ENCODE data around the gene ACTG1. TPM values are rescaled to one million over a fixed set of nuclear protein-coding genes. Genes with fewer than 3 reads are reported as not detected.
A peak's percentile ranks its signal among the peaks of the same experiment; 100 is the strongest.

ACTG1 gene
- total and polyA plus RNA-seq, 9 of the 15 experiments (the other 6 are each of a cell fraction or from before 2014, with no cell fraction given), result 224 to 1,775 (median 568) TPM

- peak; percentile 77; the same call in 1 of the 2 replicates for TF ChIP-seq MAX (CRISPR knock-in tag; IDR thresholded peaks at IDR 0.05)
- no peak for TF ChIP-seq THRB (CRISPR knock-in tag; conservative IDR thresholded peaks at IDR 0.05)
- no peak for TF ChIP-seq ID3 (CRISPR knock-in tag; IDR thresholded peaks at IDR 0.05)
- TF ChIP-seq ID3 (tag; IDR thresholded peaks at IDR 0.05), result no peak
- no peak for TF ChIP-seq HMG20B (CRISPR knock-in tag; IDR thresholded peaks at IDR 0.05)
- no peak for TF ChIP-seq ZFP1 (CRISPR knock-in tag; IDR thresholded peaks at IDR 0.05)
- TF ChIP-seq ZBTB43 (CRISPR knock-in tag; IDR thresholded peaks at IDR 0.05), result peak; percentile 77; the same call in 1 of the 2 replicates
- 0 out of 2 replicates have a peak, but pooled peaks have one; percentile 3 for TF ChIP-seq CREM (IDR thresholded peaks at IDR 0.05; ENCODE audit: low read depth)
- TF ChIP-seq TRIM28 (IDR thresholded peaks at IDR 0.05), result no peak
- no peak for TF ChIP-seq NCOA1 (IDR thresholded peaks at IDR 0.05; ENCODE audit: low read depth)
- TF ChIP-seq ZNF395 (CRISPR knock-in tag; IDR thresholded peaks at IDR 0.05), result peak; percentile 54; the same call in 1 of the 2 replicates
- TF ChIP-seq MTF1 (CRISPR knock-in tag; IDR thresholded peaks at IDR 0.05; ENCODE audit: borderline replicate concordance), result no peak
- TF ChIP-seq ZNF280B (CRISPR knock-in tag; IDR thresholded peaks at IDR 0.05), result no peak
- 0 out of 2 replicates have a peak, but pooled peaks have one; percentile 10 for TF ChIP-seq JUN (IDR thresholded peaks at IDR 0.05; ENCODE audit: borderline replicate concordance, low read depth, low read length)
- no peak for TF ChIP-seq JUN (CRISPR knock-in tag; IDR thresholded peaks at IDR 0.05; ENCODE audit: borderline replicate concordance)
Measured at GRCh38 chr17:81480140-81481072, 32.2 kb downstream of the ACTG1 start (continued).

All from K562 (cell line).